H1 (cell line): ENCODE data around the gene NFYA. TPM values are rescaled to one million over a fixed set of nuclear protein-coding genes. Genes with fewer than 3 reads are reported as not detected.

Source experiments
- BRCA1 ChIP-seq: IDR thresholded peaks from 2 replicates; pipeline ENCODE4 v1.6.1; 2012; ENCODE audit warnings: low read depth, low read length, improper control_type of control experiment
- CHD1 ChIP-seq: IDR thresholded peaks from 2 replicates; pipeline ENCODE4 v1.6.1; 2012; ENCODE audit warnings: low read depth, low read length, improper control_type of control experiment
- JUN ChIP-seq: IDR thresholded peaks from 2 replicates; pipeline ENCODE4 v1.6.1; 2011; ENCODE audit warnings: low read depth, mild to moderate bottlenecking, improper control_type of control experiment, low read length
- KDM1A ChIP-seq: fragments of 200-600, 300-600 bp; sonication (generic); IDR thresholded peaks from 2 replicates; pipeline ENCODE4 v1.7.1; 2016; ENCODE audit warnings: mild to moderate bottlenecking, low read length, borderline replicate concordance
- SIX5 ChIP-seq: IDR thresholded peaks from 2 replicates; pipeline ENCODE4 v1.6.1; 2011; ENCODE audit warnings: mild to moderate bottlenecking, low read depth, low read length
- polyA plus RNA-seq, 7 experiments: library from polyadenylated mRNA; depleted of rRNA in 3 of 7; stranded (reverse) in 5 of 7; unstranded in 2 of 7; fragments of >200 nt in 5 of 7; fragments of 200-250 nt in 2 of 7; gene quantifications; 1 replicate in 5 of 7; 2 replicates in 1 of 7; 4 replicates in 1 of 7; pipeline versions ENCODE4 v1.2.1 to v1.2.3, GENCODE V29; 2011 to 2013; ENCODE audit warnings: missing spikeins in 2 of 7, mixed read lengths in 2 of 7
- total RNA-seq: library from RNA; stranded (reverse); fragmentation: NEBNext Ultra II Directional; extraction: Animal tissue kit (Norgen Biotek cat#: 25700); gene quantifications from 2 replicates; pipeline ENCODE4 v1.2.1, GENCODE V29; 2021
- TF ChIP-seq, protein P1 (sequence below): IDR thresholded peaks from 2 replicates; pipeline ENCODE4 v1.6.1; 2012; ENCODE audit warnings: inconsistent platforms

The NFYA gene
- total and polyA plus RNA-seq, 2 of the 8 experiments (the other 6 are each of a cell fraction or from before 2014, with no cell fraction given) = 19.8 to 33.7 TPM

DNA sequence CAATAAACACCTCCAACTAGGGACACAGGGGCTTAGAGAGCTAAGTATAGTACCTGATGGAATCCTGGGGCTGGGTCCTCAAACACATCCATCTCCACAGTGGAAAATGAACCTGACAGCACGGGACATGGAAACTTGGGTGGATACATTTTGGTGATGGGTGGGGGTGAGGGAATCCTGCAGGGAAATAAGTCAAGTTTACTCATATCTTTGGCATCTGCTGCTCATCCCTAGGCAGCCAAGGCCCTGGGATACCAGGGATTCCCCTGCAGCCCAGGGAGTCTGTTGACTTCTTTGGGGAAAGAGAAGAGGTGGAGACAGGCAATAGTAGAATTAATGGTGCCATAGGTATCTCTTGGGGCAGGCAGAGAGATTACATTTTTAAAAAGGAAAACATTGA, 13.2 kb upstream of the NFYA start (continued):
- TF ChIP-seq JUN (no peak), BRCA1 (no peak), KDM1A (no peak), SIX5 (no peak), CHD1 (no peak)
- TF ChIP-seq, protein P1, sequence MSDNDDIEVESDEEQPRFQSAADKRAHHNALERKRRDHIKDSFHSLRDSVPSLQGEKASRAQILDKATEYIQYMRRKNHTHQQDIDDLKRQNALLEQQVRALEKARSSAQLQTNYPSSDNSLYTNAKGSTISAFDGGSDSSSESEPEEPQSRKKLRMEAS = no peak
